RWPE2 (cell line): ENCODE measurements around the gene SLCO1B1.
"Not testable (repeated sequence)": the region's sequence is repeated elsewhere in the genome, so short reads cannot be mapped to it uniquely, and the experiment has no call there.

Source experiments
- ATAC-seq: fragments of 200-7000 bp; cut with Tn5 transposase; 3 replicates; pipeline ENCODE4 v1.9.1; 2021; ENCODE audit warnings: low read depth
- DNase-seq: peaks from one replicate; pipeline ENCODE4 v3.0.0-alpha.2; 2020; ENCODE audit warnings: low spot score
- H3K27ac ChIP-seq: fragments of 450-650 bp; 2 replicates; pipeline ENCODE4 v1.5.1; 2017; ENCODE audit warnings: mild to moderate bottlenecking; ENCODE audit not compliant: poor library complexity, severe bottlenecking
- H3K27me3 ChIP-seq: fragments of 250-450 bp; sonication (Bioruptor Pico); 2 replicates; pipeline ENCODE4 v1.5.1; 2021; ENCODE audit warnings: mild to moderate bottlenecking, moderate library complexity; ENCODE audit not compliant: insufficient read depth, poor library complexity, severe bottlenecking
- H3K36me3 ChIP-seq: fragments of 250-450 bp; sonication (Bioruptor Pico); 2 replicates; pipeline ENCODE4 v1.5.1; 2020; ENCODE audit warnings: low read depth, mild to moderate bottlenecking, moderate library complexity
- H3K4me1 ChIP-seq: fragments of 250-450 bp; sonication (Bioruptor Pico); 2 replicates; pipeline ENCODE4 v1.5.1; 2021; ENCODE audit warnings: mild to moderate bottlenecking, moderate library complexity; ENCODE audit not compliant: insufficient read depth, poor library complexity, severe bottlenecking
- H3K4me3 ChIP-seq: fragments of 250-450 bp; sonication (Bioruptor Pico); 2 replicates; pipeline ENCODE4 v1.5.1; 2021; ENCODE audit warnings: mild to moderate bottlenecking, moderate library complexity; ENCODE audit not compliant: severe bottlenecking
- H3K9me3 ChIP-seq: fragments of 250-450 bp; sonication (Bioruptor Pico); 2 replicates; pipeline ENCODE4 v1.5.1; 2021; ENCODE audit warnings: mild to moderate bottlenecking, moderate library complexity; ENCODE audit not compliant: severe bottlenecking
- CTCF ChIP-seq: fragments of 450-650 bp; IDR thresholded peaks from one replicate; pipeline ENCODE4 v1.5.1; 2017; ENCODE audit warnings: mild to moderate bottlenecking, moderate library complexity; ENCODE audit not compliant: poor library complexity, severe bottlenecking

The SLCO1B1 gene

GRCh38 chr12:21130998-21131397, at the start of gene SLCO1B1:
TSS of gene SLCO1B1 (plus strand) at chr12:21131194. CDS start at chr12:21141575, 10,381 bp downstream.
- DNase-seq (no peak), ATAC-seq (no peak)
- TF ChIP-seq CTCF = no peak
- Histone ChIP-seq H3K9me3 (no peaks in the 10 kb centered on the region), H3K27me3 (no peaks in the 10 kb centered on the region), H3K36me3 (no peaks in the 10 kb centered on the region), H3K4me1 (no peaks in the 10 kb centered on the region), H3K4me3 (no peak within 1 kb of the TSS), H3K27ac (no peak within 1 kb of the TSS)

GRCh38 chr12:21084753-21085152, 46.2 kb upstream of the SLCO1B1 start:
- not testable (repeated sequence) for H3K9me3 ChIP-seq, H3K27me3 ChIP-seq, H3K4me3 ChIP-seq, H3K4me1 ChIP-seq, H3K27ac ChIP-seq, H3K36me3 ChIP-seq, ATAC-seq, DNase-seq

- DNase-seq (no peak), ATAC-seq (no peak)
- Histone ChIP-seq H3K36me3 (no peaks in the 10 kb centered on the region), H3K4me1 (no peaks in the 10 kb centered on the region), H3K27ac (no peak overlapping the region), H3K4me3 (no peak overlapping the region), H3K9me3 (no peaks in the 10 kb centered on the region), H3K27me3 (no peaks in the 10 kb centered on the region)
- TF ChIP-seq CTCF = no peak
Observed at GRCh38 chr12:21111732-21112131, 19.3 kb upstream of the SLCO1B1 start.

DNA sequence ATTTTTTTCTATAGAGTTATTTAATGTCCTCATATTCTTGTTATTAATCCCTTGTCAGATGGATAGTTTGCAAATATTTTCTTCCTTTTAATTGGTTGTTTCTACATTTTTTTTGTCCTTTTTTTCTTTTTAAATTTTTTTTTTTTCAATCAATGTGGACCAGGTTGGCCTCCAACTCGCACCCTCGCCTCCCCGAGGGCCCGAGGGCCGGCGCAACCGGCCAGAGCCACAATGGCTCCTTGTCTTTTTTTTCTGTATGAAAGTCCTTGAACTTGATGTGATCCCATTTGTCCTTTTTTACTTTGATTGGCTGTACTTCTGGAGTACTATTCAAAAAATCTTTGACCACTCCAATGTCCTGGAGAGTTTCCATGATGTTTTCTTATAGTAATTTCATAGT, 17.7 kb upstream of the SLCO1B1 start:
- no peak for TF ChIP-seq CTCF
- DNase-seq (no peak), ATAC-seq (no peak)
- H3K36me3 ChIP-seq = no peaks in the 10 kb centered on the region
- H3K27me3 ChIP-seq = no peaks in the 10 kb centered on the region
- H3K4me3 ChIP-seq = no peak overlapping the region
- H3K4me1 ChIP-seq = no peaks in the 10 kb centered on the region
- H3K9me3 ChIP-seq = no peaks in the 10 kb centered on the region
- no peak overlapping the region for H3K27ac ChIP-seq

GRCh38 chr12:21117995-21118394, 13.0 kb upstream of the SLCO1B1 start:
- Histone ChIP-seq H3K27me3 (no peaks in the 10 kb centered on the region), H3K4me3 (no peak overlapping the region), H3K36me3 (no peaks in the 10 kb centered on the region), H3K9me3 (no peaks in the 10 kb centered on the region), H3K4me1 (no peaks in the 10 kb centered on the region), H3K27ac (no peak overlapping the region)
- TF ChIP-seq CTCF = no peak
- DNase-seq (no peak), ATAC-seq (no peak)
